ENCODE data around the gene PRKN.

- no peak for TF ChIP-seq CTCF (IDR thresholded peaks at IDR 0.05)
- no peak for TF ChIP-seq POLR2AphosphoS5 (IDR thresholded peaks at IDR 0.05; ENCODE audit: low read depth, low read length)
- TF ChIP-seq REST (IDR thresholded peaks at IDR 0.05; ENCODE audit: insufficient read depth in 1 of 2, low read depth in 2 of 2, low read length in 1 of 2): no peak
- no peak for TF ChIP-seq TCF7L2 (IDR thresholded peaks at IDR 0.05; ENCODE audit: low read depth, low read length)
- TF ChIP-seq SIN3A (IDR thresholded peaks at IDR 0.05; ENCODE audit: borderline replicate concordance, insufficient read depth, low read depth, low read length): no peak
Observed at GRCh38 chr6:162710936-162711335, 16.6 kb downstream of the PRKN start.
